H1 (cell line): ENCODE measurements around the gene MYLK3. TPM values are rescaled to one million over a fixed set of nuclear protein-coding genes. Genes with fewer than 3 reads are reported as not detected.

ENCODE experiments used
- ASH2L ChIP-seq: fragments of 200-600, 300-600 bp; sonication (generic); IDR thresholded peaks from one replicate; pipeline ENCODE4 v1.7.1; 2017; ENCODE audit warnings: low read length
- CBX5 ChIP-seq: fragments of 300-800, 300-1000 bp; sonication (generic); IDR thresholded peaks from 2 replicates; pipeline ENCODE4 v1.7.1; 2016; ENCODE audit warnings: antibody characterized with exemption, low read length, low read depth
- CHD1 ChIP-seq: IDR thresholded peaks from 2 replicates; pipeline ENCODE4 v1.6.1; 2012; ENCODE audit warnings: low read depth, low read length, improper control_type of control experiment
- CHD2 ChIP-seq: IDR thresholded peaks from 2 replicates; pipeline ENCODE4 v1.6.1; 2012; ENCODE audit warnings: low read length, improper control_type of control experiment
- JUN ChIP-seq: IDR thresholded peaks from 2 replicates; pipeline ENCODE4 v1.6.1; 2011; ENCODE audit warnings: low read depth, mild to moderate bottlenecking, improper control_type of control experiment, low read length
- JUND ChIP-seq: IDR thresholded peaks from 2 replicates; pipeline ENCODE4 v1.6.1; 2011; ENCODE audit warnings: mild to moderate bottlenecking, improper control_type of control experiment, low read length
- NANOG ChIP-seq: IDR thresholded peaks from 2 replicates; pipeline ENCODE4 v1.6.1; 2011; ENCODE audit warnings: low read length, low read depth, mild to moderate bottlenecking, inconsistent platforms; ENCODE audit not compliant: insufficient read depth, poor library complexity, severe bottlenecking
- PHF8 ChIP-seq: fragments of 200-600 bp; sonication (generic); conservative IDR thresholded peaks from 2 replicates; pipeline ENCODE4 v1.7.1; 2012; ENCODE audit warnings: low read depth, mild to moderate bottlenecking, inconsistent platforms, low read length, moderate library complexity
- TBP ChIP-seq: IDR thresholded peaks from 2 replicates; pipeline ENCODE4 v1.6.1; 2011; ENCODE audit warnings: low read depth, low read length, improper control_type of control experiment
- polyA plus RNA-seq, 7 experiments: library from polyadenylated mRNA; depleted of rRNA in 3 of 7; stranded (reverse) in 5 of 7; unstranded in 2 of 7; fragments of >200 nt in 5 of 7; fragments of 200-250 nt in 2 of 7; gene quantifications; 1 replicate in 5 of 7; 2 replicates in 1 of 7; 4 replicates in 1 of 7; pipeline versions ENCODE4 v1.2.1 to v1.2.3, GENCODE V29; 2011 to 2013; ENCODE audit warnings: missing spikeins in 2 of 7, mixed read lengths in 2 of 7
- total RNA-seq: library from RNA; stranded (reverse); fragmentation: NEBNext Ultra II Directional; extraction: Animal tissue kit (Norgen Biotek cat#: 25700); gene quantifications from 2 replicates; pipeline ENCODE4 v1.2.1, GENCODE V29; 2021
- TF ChIP-seq, protein P1 (sequence below): IDR thresholded peaks from 2 replicates; pipeline ENCODE4 v1.6.1; 2012; ENCODE audit warnings: inconsistent platforms
- TF ChIP-seq, protein P2 (sequence below), 3 experiments: IDR thresholded peaks; 1 replicate in 2 of 3; 2 replicates in 1 of 3; pipeline versions ENCODE4 v1.5.1 to v1.6.1; 2011; ENCODE audit warnings: low read length in 3 of 3, mild to moderate bottlenecking in 3 of 3, inconsistent platforms in 2 of 3, low read depth in 1 of 3, moderate library complexity in 1 of 3; ENCODE audit not compliant: insufficient read depth in 1 of 3; ENCODE audit errors: control extremely low read depth in 1 of 3

MYLK3 gene
- total and polyA plus RNA-seq, 2 of the 8 experiments (the other 6 are each of a cell fraction or from before 2014, with no cell fraction given), result 0.14 to 0.35 TPM

DNA sequence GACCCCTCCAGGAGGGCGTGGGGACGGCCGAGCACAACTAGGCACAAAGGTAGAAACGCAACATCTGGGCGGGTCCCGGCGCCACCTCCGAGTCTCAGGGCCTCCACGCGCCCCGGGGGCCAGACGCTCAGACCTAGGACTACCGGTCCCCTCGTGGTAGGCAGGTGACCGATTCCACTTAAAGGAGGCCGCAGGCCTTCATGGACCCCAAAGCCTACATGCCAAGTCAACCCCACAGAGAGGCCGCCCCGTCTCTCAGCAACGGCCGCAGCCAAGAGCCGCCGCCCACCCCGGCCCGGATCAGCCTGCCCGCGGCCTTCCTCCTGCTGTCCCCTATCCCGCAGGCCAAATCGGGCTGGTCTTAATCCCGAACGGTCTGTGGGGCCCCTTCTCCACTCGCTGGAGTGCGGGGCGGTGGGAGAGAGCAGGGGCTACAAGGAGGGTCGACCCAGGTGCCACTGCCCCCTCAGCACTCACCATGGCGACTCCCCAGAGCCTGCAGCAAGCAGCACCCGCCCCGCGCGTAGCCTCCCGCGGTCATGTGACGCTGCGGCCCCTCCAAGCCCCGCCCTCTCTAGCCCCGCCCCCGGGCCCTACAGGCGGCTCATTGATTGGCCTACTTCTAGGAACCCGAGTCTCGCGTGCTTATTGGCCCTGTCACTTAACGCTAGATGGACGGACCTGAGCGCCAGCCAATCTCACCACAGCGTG is 59.3 kb downstream of the MYLK3 start, which contains the start of gene VPS35 (continued):
- TF ChIP-seq, protein P1, sequence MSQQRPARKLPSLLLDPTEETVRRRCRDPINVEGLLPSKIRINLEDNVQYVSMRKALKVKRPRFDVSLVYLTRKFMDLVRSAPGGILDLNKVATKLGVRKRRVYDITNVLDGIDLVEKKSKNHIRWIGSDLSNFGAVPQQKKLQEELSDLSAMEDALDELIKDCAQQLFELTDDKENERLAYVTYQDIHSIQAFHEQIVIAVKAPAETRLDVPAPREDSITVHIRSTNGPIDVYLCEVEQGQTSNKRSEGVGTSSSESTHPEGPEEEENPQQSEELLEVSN, result no peak
- TF ChIP-seq, protein P2, sequence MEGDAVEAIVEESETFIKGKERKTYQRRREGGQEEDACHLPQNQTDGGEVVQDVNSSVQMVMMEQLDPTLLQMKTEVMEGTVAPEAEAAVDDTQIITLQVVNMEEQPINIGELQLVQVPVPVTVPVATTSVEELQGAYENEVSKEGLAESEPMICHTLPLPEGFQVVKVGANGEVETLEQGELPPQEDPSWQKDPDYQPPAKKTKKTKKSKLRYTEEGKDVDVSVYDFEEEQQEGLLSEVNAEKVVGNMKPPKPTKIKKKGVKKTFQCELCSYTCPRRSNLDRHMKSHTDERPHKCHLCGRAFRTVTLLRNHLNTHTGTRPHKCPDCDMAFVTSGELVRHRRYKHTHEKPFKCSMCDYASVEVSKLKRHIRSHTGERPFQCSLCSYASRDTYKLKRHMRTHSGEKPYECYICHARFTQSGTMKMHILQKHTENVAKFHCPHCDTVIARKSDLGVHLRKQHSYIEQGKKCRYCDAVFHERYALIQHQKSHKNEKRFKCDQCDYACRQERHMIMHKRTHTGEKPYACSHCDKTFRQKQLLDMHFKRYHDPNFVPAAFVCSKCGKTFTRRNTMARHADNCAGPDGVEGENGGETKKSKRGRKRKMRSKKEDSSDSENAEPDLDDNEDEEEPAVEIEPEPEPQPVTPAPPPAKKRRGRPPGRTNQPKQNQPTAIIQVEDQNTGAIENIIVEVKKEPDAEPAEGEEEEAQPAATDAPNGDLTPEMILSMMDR (IDR thresholded peaks at IDR 0.05; ENCODE audit: control extremely low read depth in 1 of 3, insufficient read depth in 1 of 3, low read depth in 1 of 3, low read length in 3 of 3), result peak in 2 of 3 experiments; percentile 64 to 69; a peak in 3 of 4 replicates
- TF ChIP-seq CHD1 (no peak), NANOG (peak; percentile 13), JUND (no peak), JUN (no peak), CBX5 (no peak), PHF8 (peak; percentile 92), ASH2L (peak; percentile 81), TBP (peak; percentile 15), CHD2 (peak; percentile 86)
